Gastroesophageal sphincter (tissue), 3 donors: ENCODE measurements around the gene RBM47.

ENCODE experiments used
- EP300 ChIP-seq: sonication (generic); formaldehyde crosslinking; IDR thresholded peaks from one replicate; pipeline ENCODE4 v1.6.1; 2017; ENCODE audit warnings: antibody characterized with exemption, mild to moderate bottlenecking
- POLR2AphosphoS5 ChIP-seq: sonication (generic); formaldehyde crosslinking; IDR thresholded peaks from one replicate; pipeline ENCODE4 v1.6.1; 2017; ENCODE audit warnings: antibody characterized with exemption
- TF ChIP-seq, protein P1 (sequence below), 4 experiments: fragments of 200-600 bp in 2 of 4; fragments of 450-650 bp in 2 of 4; sonication (generic) in 1 of 4; IDR thresholded peaks; one replicate each; pipeline ENCODE4 v1.5.1; 2017 to 2019; ENCODE audit warnings: antibody characterized with exemption in 4 of 4, mild to moderate bottlenecking in 2 of 4, moderate library complexity in 2 of 4

- TF ChIP-seq EP300 (no peak), POLR2AphosphoS5 (no peak)
- TF ChIP-seq, protein P1, sequence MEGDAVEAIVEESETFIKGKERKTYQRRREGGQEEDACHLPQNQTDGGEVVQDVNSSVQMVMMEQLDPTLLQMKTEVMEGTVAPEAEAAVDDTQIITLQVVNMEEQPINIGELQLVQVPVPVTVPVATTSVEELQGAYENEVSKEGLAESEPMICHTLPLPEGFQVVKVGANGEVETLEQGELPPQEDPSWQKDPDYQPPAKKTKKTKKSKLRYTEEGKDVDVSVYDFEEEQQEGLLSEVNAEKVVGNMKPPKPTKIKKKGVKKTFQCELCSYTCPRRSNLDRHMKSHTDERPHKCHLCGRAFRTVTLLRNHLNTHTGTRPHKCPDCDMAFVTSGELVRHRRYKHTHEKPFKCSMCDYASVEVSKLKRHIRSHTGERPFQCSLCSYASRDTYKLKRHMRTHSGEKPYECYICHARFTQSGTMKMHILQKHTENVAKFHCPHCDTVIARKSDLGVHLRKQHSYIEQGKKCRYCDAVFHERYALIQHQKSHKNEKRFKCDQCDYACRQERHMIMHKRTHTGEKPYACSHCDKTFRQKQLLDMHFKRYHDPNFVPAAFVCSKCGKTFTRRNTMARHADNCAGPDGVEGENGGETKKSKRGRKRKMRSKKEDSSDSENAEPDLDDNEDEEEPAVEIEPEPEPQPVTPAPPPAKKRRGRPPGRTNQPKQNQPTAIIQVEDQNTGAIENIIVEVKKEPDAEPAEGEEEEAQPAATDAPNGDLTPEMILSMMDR (IDR thresholded peaks at IDR 0.05): no peak
Measured at GRCh38 chr4:40628888-40629287, 776 bp downstream of the RBM47 start.
